GM19372 (cell line): ENCODE data around the gene FTO.

Source experiments
- ATAC-seq: cut with Tn5 transposase; IDR thresholded peaks from one replicate; pipeline ENCODE4 v1.9.1; 2021; ENCODE audit warnings: mild to moderate bottlenecking, low read depth, moderate library complexity; ENCODE audit not compliant: unreplicated experiment

The FTO gene

GRCh38 chr16:53775821-53776431 is 72.0 kb downstream of the FTO start:
- ATAC-seq: no peak

GRCh38 chr16:53779186-53779585 is 75.2 kb downstream of the FTO start:
- no peak for ATAC-seq

- no peak for ATAC-seq
These were observed 76.1 kb downstream of the FTO start for GRCh38 chr16:53780051-53780450.

GRCh38 chr16:53781023-53781605 is 77.2 kb downstream of the FTO start:
- no peak for ATAC-seq

GRCh38 chr16:53782148-53782547 is 78.2 kb downstream of the FTO start:
- no peak for ATAC-seq

GRCh38 chr16:53784291-53784690 is 80.3 kb downstream of the FTO start:
- ATAC-seq: no peak

GRCh38 chr16:53785044-53785443 is 81.1 kb downstream of the FTO start:
- ATAC-seq: no peak

- ATAC-seq: no peak
These were observed 82.0 kb downstream of the FTO start for GRCh38 chr16:53785916-53786315.

GRCh38 chr16:53787423-53787822 is 83.5 kb downstream of the FTO start:
- no peak for ATAC-seq

GRCh38 chr16:53789137-53789536 is 85.2 kb downstream of the FTO start:
- ATAC-seq: no peak

- no peak for ATAC-seq
These were observed 88.4 kb downstream of the FTO start for GRCh38 chr16:53792161-53792951.

GRCh38 chr16:53803451-53803850 is 99.5 kb downstream of the FTO start:
- no peak for ATAC-seq

GRCh38 chr16:53803998-53804397 is 100.0 kb downstream of the FTO start:
- ATAC-seq: no peak

GRCh38 chr16:53804467-53804866 is 100.5 kb downstream of the FTO start:
- ATAC-seq: no peak

GRCh38 chr16:53805113-53805512 is 101.2 kb downstream of the FTO start:
- ATAC-seq: no peak

GRCh38 chr16:53805752-53806151 is 101.8 kb downstream of the FTO start:
- no peak for ATAC-seq

GRCh38 chr16:53809088-53809932 is 105.4 kb downstream of the FTO start:
- ATAC-seq: no peak

- no peak for ATAC-seq
These were observed 109.0 kb downstream of the FTO start for GRCh38 chr16:53812914-53813313.

- no peak for ATAC-seq
These were observed 110.8 kb downstream of the FTO start for GRCh38 chr16:53814801-53815200.

GRCh38 chr16:53816211-53816836 is 112.4 kb downstream of the FTO start:
- no peak for ATAC-seq
